Measurements from ENCODE around the gene MAB21L3.

MAB21L3 gene

DNA sequence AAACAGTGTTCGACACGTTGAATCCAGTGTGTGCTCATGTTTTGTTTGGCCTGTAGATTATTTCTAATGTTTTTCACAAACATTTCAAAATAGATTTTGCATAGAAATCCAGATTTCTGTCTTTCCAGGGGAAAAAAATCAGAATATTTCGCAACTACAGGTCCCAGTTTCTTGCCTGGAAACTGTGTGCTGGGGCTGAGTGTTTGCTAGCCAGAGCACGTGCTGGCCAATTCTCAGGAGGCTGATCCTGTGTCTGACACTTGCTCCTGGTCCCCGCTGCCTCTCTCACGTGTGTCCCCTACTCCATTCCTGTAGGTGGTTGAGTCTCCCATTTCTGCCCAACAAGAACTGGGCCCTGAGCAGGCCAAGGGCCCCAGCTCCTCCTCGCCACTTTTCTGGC is 2.4 kb downstream of the MAB21L3 start:
- Histone ChIP-seq H3K9ac (ENCODE audit: low read depth, low read length) (no peak overlapping the region), H3K9me3 (ENCODE audit: control insufficient read depth, insufficient read depth, low read length) (no peaks in the 10 kb centered on the region), H3K4me3 (ENCODE audit: low read depth, low read length) (no peak overlapping the region), H3K36me3 (ENCODE audit: control insufficient read depth, insufficient read depth, low read length) (no peaks in the 10 kb centered on the region), H3K4me1 (ENCODE audit: control insufficient read depth, insufficient read depth, low read length) (no peaks in the 10 kb centered on the region), H3K27me3 (ENCODE audit: control insufficient read depth, insufficient read depth, low read length) (no peaks in the 10 kb centered on the region)

DNA sequence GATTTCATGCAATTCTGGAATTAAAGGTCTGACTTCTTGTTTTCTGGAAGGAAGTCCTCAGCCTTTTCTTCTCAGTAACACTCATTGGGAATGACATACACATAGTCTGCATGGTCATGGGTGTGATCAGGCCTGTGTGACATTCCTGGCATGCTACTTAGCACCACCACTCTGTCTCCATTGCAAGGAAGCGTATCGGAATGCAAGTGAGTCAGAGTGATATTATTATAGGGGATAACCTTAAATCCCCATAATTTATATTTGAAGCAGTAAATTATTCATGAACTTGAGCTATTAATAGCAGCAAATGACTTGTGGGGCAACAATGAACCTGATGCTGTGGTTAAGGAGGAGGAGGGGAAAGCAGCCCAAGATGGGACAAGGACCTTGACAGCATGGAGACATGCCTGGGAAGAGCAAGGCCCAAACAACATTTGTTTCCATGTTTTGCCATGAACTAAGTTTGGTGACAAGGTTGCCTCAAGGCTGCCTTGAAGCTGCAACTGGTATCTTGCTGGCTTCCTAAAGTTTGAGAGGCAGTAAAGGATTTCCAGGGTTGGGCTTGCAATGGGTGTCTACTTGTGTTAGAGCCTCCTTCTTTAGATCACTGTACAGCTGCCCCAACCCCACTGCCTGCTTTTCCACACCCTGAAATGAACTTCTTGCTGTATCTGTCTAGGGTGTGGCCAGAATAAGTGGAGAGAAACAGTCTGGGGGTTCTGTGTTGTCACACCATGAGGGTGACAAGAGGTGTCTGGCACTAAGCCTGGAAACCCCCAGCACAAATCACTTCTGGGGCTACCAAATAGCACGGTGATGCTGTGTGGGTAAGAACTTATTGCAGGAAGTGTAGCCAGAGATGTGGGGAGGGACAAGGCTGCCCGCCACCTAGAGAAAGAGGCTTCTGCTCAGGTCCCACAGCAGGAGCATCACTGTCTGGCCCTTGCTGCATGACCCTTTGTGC is 4.6 kb downstream of the MAB21L3 start:
- H3K4me1 ChIP-seq (ENCODE audit: control insufficient read depth, insufficient read depth, low read length): no peaks in the 10 kb centered on the region
- no peak overlapping the region for H3K9ac ChIP-seq (ENCODE audit: low read depth, low read length)
- no peaks in the 10 kb centered on the region for H3K27me3 ChIP-seq (ENCODE audit: control insufficient read depth, insufficient read depth, low read length)
- H3K36me3 ChIP-seq (ENCODE audit: control insufficient read depth, insufficient read depth, low read length): no peaks in the 10 kb centered on the region
- H3K4me3 ChIP-seq (ENCODE audit: low read depth, low read length): no peak overlapping the region
- H3K9me3 ChIP-seq (ENCODE audit: control insufficient read depth, insufficient read depth, low read length): no peaks in the 10 kb centered on the region

DNA sequence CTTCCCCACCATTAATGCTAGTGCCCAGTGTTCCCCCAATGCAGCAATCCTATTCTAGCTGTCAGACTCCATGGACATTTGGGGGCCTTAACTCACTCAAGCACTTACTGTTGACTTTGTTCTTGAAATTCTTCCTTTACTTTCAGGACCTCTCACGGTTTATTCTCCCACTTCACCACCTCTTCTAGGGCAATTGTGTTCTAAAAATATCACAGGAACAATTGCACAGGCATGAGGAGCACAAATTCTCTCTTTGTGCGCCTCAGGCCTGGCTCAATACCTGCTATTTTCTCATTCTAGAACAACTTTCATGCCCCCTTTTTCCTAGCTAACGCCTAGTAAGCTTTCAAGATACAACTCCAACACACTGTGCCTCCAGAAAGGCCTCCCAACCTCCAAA is 7.3 kb downstream of the MAB21L3 start:
- no peaks in the 10 kb centered on the region for H3K4me1 ChIP-seq (ENCODE audit: control insufficient read depth, insufficient read depth, low read length)
- no peaks in the 10 kb centered on the region for H3K27me3 ChIP-seq (ENCODE audit: control insufficient read depth, insufficient read depth, low read length)
- H3K4me3 ChIP-seq (ENCODE audit: low read depth, low read length): no peak overlapping the region
- no peaks in the 10 kb centered on the region for H3K9me3 ChIP-seq (ENCODE audit: control insufficient read depth, insufficient read depth, low read length)
- no peak overlapping the region for H3K9ac ChIP-seq (ENCODE audit: low read depth, low read length)
- H3K36me3 ChIP-seq (ENCODE audit: control insufficient read depth, insufficient read depth, low read length): no peaks in the 10 kb centered on the region

DNA sequence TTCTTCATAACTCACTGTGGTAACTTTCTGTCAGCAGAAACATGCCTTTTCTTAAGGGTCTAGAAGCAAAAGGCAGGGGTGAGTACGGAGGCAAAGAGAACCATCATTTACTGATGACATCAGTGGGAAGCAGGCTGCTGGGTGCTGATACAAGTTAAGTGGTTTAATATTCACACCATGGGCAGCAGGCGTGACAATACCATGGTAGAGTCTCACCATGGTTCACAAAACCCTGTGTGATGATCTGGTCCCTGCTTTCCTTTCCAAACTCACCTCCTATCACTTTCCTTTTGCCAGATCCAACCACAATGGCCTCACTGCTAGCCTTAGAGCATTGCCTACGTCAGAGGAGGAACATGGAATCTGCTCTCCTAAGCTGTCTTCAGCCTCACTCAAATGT is 8.7 kb downstream of the MAB21L3 start:
- Histone ChIP-seq H3K4me1 (ENCODE audit: control insufficient read depth, insufficient read depth, low read length) (no peaks in the 10 kb centered on the region), H3K36me3 (ENCODE audit: control insufficient read depth, insufficient read depth, low read length) (no peaks in the 10 kb centered on the region), H3K4me3 (ENCODE audit: low read depth, low read length) (no peak overlapping the region), H3K27me3 (ENCODE audit: control insufficient read depth, insufficient read depth, low read length) (no peaks in the 10 kb centered on the region), H3K9me3 (ENCODE audit: control insufficient read depth, insufficient read depth, low read length) (no peaks in the 10 kb centered on the region), H3K9ac (ENCODE audit: low read depth, low read length) (no peak overlapping the region)

DNA sequence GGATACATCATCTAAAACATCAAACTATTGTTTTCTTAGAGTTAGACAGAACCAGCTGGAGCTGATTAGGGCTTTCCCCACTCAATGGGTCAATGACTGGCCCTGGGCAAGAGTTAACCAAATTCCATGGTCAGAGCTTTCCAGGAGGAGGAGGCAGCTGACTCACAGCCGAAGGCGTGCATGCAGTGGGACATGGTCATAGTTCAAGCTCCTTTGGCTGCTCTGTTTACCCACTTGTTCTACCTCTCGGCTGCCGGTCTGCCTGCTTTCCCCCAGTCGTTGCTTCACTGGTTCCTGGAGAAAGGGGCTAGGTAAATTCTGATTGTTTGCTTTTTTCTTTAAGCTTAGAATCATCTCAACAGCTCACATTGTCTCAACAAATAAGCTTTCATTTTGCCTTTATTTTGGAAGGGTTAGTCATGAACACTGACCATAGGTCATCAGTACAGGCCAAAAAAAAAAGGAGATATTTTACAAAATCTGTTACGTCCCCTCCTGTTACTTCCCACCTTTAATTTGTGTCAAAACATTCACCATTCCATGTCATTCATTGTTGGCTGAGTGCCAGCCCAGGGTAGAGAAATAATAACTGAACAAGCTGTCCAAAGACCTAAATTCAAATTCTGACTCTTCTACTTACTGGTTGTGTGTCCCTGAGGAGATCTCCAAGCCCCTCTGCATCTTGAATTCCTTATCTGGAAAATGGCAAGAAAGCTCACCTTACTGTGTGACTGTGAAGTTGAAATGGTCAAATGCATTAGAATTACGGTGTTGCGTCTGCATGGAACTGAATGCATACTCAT is 12.0 kb downstream of the MAB21L3 start:
- H3K36me3 ChIP-seq (ENCODE audit: control insufficient read depth, insufficient read depth, low read length): no peaks in the 10 kb centered on the region
- H3K4me1 ChIP-seq (ENCODE audit: control insufficient read depth, insufficient read depth, low read length): no peaks in the 10 kb centered on the region
- H3K4me3 ChIP-seq (ENCODE audit: low read depth, low read length): no peak overlapping the region
- H3K27me3 ChIP-seq (ENCODE audit: control insufficient read depth, insufficient read depth, low read length): no peaks in the 10 kb centered on the region
- H3K9me3 ChIP-seq (ENCODE audit: control insufficient read depth, insufficient read depth, low read length): no peaks in the 10 kb centered on the region
- H3K9ac ChIP-seq (ENCODE audit: low read depth, low read length): no peak overlapping the region

DNA sequence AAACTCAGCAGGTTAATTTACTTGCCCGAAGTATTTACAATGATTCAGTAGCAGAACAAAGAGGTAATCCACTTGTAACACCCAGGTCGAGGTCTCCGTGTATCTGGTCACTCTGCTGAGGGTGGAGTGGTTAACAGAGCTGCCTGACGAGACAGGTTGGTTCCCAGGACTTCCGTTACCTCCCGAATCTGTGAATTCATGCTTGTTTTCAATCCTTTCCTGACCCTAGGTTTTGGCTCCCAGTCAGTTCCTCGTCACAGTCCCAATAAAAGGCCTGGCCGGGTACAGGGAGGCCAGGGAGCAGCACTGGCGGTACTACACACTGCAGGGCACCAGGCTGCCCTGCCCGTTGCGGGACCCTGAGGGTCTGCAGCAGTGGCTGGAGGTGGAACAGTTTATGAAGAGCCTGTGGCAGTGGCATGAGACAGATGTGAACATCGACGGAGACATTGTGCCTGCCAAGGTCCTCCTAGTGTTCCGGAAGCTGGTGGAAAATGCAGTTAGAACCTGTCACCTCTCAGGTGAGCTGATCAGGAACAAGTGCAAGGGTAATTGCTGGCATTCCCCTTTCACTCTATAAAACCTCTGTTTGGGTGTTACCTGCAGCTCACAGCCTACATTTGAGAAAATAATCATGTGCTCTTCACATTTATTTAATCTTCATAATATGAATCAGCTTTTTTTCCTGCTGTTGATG is 12.8 kb downstream of the MAB21L3 start:
- Histone ChIP-seq H3K27me3 (ENCODE audit: control insufficient read depth, insufficient read depth, low read length) (no peaks in the 10 kb centered on the region), H3K4me3 (ENCODE audit: low read depth, low read length) (no peak overlapping the region), H3K9me3 (ENCODE audit: control insufficient read depth, insufficient read depth, low read length) (no peaks in the 10 kb centered on the region), H3K36me3 (ENCODE audit: control insufficient read depth, insufficient read depth, low read length) (no peaks in the 10 kb centered on the region), H3K9ac (ENCODE audit: low read depth, low read length) (no peak overlapping the region), H3K4me1 (ENCODE audit: control insufficient read depth, insufficient read depth, low read length) (no peaks in the 10 kb centered on the region)

DNA sequence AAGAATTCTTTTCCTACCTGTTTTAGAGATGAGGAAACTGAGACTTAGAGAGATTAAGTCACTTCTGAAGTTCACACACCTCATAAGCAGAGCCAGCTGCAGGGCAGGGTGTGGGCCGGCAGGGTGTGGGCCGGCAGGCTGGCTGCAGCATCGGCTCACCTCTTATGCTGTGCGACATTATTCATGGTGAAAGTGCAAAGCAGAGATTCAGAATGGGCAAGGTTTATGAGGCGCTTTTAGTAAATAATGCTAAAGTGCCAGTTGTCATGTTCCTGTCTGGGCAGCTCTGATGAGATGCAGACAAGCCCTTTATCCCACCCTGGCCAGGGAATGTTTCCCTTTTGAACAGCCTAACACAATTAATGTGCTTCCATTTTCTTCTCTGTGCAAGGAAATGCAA is 14.6 kb downstream of the MAB21L3 start:
- Histone ChIP-seq H3K9ac (ENCODE audit: low read depth, low read length) (no peak overlapping the region), H3K36me3 (ENCODE audit: control insufficient read depth, insufficient read depth, low read length) (no peaks in the 10 kb centered on the region), H3K4me1 (ENCODE audit: control insufficient read depth, insufficient read depth, low read length) (no peaks in the 10 kb centered on the region), H3K9me3 (ENCODE audit: control insufficient read depth, insufficient read depth, low read length) (no peaks in the 10 kb centered on the region), H3K4me3 (ENCODE audit: low read depth, low read length) (no peak overlapping the region), H3K27me3 (ENCODE audit: control insufficient read depth, insufficient read depth, low read length) (no peaks in the 10 kb centered on the region)

DNA sequence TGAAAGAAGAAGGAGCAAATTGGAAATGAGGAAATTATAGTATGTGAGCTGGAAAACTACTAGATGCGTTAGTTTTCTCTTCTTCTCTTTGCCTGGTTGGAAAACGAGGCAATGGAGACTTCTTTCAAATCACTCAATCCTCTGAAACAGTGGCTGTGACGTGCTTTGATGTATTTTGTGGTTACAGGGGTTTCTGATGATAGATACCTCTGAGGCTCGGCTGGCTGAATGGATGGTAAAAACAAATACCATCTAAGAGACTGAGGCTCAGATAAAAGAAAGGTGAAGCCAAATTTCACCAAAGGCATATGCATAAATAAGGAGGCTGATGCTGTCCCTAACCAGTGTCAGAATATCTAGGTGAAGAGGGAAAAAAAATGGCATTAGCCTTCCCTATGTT is 15.1 kb downstream of the MAB21L3 start:
- Histone ChIP-seq H3K9me3 (ENCODE audit: control insufficient read depth, insufficient read depth, low read length) (no peaks in the 10 kb centered on the region), H3K36me3 (ENCODE audit: control insufficient read depth, insufficient read depth, low read length) (no peaks in the 10 kb centered on the region), H3K27me3 (ENCODE audit: control insufficient read depth, insufficient read depth, low read length) (no peaks in the 10 kb centered on the region), H3K4me3 (ENCODE audit: low read depth, low read length) (no peak overlapping the region), H3K9ac (ENCODE audit: low read depth, low read length) (no peak overlapping the region), H3K4me1 (ENCODE audit: control insufficient read depth, insufficient read depth, low read length) (no peaks in the 10 kb centered on the region)

DNA sequence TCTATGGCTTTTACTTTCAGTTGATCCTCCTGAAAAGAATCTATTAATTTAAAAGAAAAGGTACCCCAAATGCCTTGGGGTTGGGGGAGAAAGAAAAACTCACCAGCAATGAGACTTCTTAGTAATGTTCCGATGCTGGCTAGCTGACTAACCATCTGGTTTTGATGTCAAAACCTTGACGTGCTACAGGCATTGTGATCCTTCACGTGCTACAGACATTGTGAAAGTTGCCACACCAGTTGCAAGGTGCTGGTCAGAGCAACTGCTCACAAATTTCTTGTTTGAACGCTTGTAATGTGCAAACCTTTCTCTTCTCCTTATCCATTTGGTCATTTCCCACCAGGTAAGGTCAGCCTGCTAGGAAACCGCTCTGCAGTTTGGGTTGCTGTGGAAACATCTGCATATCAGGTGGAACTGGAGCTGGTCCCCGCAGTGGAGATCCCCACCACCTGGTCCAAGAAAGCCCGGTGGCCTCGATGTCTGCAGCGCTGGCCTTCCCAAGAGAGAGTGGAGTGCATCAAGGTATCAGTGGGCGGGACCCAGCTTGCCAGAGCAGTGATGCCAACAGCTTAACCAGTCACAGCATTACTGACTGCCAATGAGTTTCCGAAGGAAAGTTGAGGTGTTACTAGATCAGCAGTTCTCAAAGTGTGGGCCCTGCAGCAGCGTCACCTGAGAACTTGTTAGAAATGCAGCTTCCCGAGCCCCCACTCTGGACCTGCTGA is 16.1 kb downstream of the MAB21L3 start:
- H3K4me1 ChIP-seq (ENCODE audit: control insufficient read depth, insufficient read depth, low read length): no peaks in the 10 kb centered on the region
- no peaks in the 10 kb centered on the region for H3K36me3 ChIP-seq (ENCODE audit: control insufficient read depth, insufficient read depth, low read length)
- no peak overlapping the region for H3K9ac ChIP-seq (ENCODE audit: low read depth, low read length)
- H3K4me3 ChIP-seq (ENCODE audit: low read depth, low read length): no peak overlapping the region
- H3K9me3 ChIP-seq (ENCODE audit: control insufficient read depth, insufficient read depth, low read length): no peaks in the 10 kb centered on the region
- H3K27me3 ChIP-seq (ENCODE audit: control insufficient read depth, insufficient read depth, low read length): no peaks in the 10 kb centered on the region

DNA sequence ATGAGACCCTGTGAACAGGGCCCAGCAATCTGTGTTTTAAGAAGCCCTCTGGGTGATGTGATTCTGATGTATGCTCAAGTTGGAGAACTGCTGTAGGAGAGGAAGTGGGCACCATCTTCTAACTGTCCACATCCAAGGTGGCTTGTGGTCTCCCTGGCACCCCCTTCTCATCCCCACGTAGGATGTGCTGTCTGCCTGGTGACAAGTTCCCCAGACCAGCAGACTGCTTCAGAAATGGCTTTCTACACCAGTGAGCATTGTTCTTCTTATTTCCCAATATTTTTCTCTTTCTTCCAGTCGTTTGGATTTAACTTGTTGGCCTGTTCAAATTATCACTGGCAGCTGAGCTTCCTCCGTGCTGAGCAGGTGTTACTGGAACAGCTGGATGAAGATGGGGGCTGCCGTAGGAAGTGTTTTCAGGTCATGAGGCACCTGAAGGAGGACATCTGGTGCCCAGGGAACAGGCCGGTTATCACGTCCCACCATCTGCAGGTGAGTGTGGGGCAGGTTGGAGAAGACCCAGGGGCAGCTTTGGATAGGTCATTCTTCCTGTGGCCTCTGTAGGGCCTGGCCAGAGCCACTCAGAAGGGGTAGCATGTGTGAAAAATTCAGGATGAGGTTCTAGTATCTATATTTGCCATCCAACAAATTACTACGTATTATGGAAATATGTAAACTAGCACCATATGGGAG is 16.8 kb downstream of the MAB21L3 start:
- Histone ChIP-seq H3K4me3 (ENCODE audit: low read depth, low read length) (no peak overlapping the region), H3K36me3 (ENCODE audit: control insufficient read depth, insufficient read depth, low read length) (no peaks in the 10 kb centered on the region), H3K9ac (ENCODE audit: low read depth, low read length) (no peak overlapping the region), H3K4me1 (ENCODE audit: control insufficient read depth, insufficient read depth, low read length) (no peaks in the 10 kb centered on the region), H3K9me3 (ENCODE audit: control insufficient read depth, insufficient read depth, low read length) (no peaks in the 10 kb centered on the region), H3K27me3 (ENCODE audit: control insufficient read depth, insufficient read depth, low read length) (no peaks in the 10 kb centered on the region)

DNA sequence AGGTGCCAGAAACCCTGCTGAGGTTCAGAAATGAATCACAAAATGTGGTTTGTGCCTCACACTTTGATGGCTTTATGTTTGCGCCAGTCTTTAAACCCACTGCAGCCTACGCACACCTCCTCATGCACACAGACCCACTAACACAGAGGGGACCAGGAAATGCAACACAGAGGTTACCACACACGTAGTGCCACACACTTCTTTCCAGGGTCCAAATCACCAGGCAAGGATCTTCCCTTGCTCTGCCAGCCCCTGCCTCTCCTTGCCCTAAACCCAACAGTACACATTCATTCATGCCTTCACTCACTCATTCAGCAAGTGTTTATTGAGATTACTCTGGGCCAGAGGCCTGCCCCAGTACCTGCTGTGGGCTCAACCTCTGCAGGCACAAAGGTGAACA is 17.5 kb downstream of the MAB21L3 start:
- Histone ChIP-seq H3K27me3 (ENCODE audit: control insufficient read depth, insufficient read depth, low read length) (no peaks in the 10 kb centered on the region), H3K4me1 (ENCODE audit: control insufficient read depth, insufficient read depth, low read length) (no peaks in the 10 kb centered on the region), H3K36me3 (ENCODE audit: control insufficient read depth, insufficient read depth, low read length) (no peaks in the 10 kb centered on the region), H3K9me3 (ENCODE audit: control insufficient read depth, insufficient read depth, low read length) (no peaks in the 10 kb centered on the region), H3K9ac (ENCODE audit: low read depth, low read length) (no peak overlapping the region), H3K4me3 (ENCODE audit: low read depth, low read length) (no peak overlapping the region)
